Aorta (tissue), 5 donors: ENCODE measurements around the gene TIGD4. TPM values are rescaled to one million over a fixed set of nuclear protein-coding genes. Genes with fewer than 3 reads are reported as not detected.

ENCODE experiments used
- ATAC-seq: fragments of 200-7000 bp; cut with Tn5 transposase; one replicate; pipeline ENCODE4 v1.9.1; 2022; ENCODE audit warnings: moderate library complexity; ENCODE audit not compliant: low FRiP score
- DNase-seq, 2 donors: peaks; one replicate each; pipeline ENCODE4 v3.0.0-alpha.2; 2020
- H3K27ac ChIP-seq, 2 donors: one replicate each; pipeline ENCODE4 v1.5.1; 2013; ENCODE audit warnings: low read length in 2 of 2, mild to moderate bottlenecking in 2 of 2, moderate library complexity in 2 of 2, control low read depth in 1 of 2, inconsistent platforms in 1 of 2, low read depth in 1 of 2
- H3K27me3 ChIP-seq, 2 donors: one replicate each; pipeline ENCODE4 v1.6.1; 2013; ENCODE audit warnings: control low read depth in 1 of 2, low read length in 1 of 2, mild to moderate bottlenecking in 1 of 2, moderate library complexity in 1 of 2; ENCODE audit not compliant: insufficient read depth in 2 of 2, control insufficient read depth in 1 of 2
- H3K36me3 ChIP-seq, 2 donors: one replicate each; pipeline ENCODE4 v1.6.1; 2013; ENCODE audit warnings: control low read depth in 1 of 2, low read length in 1 of 2, mild to moderate bottlenecking in 1 of 2; ENCODE audit not compliant: insufficient read depth in 2 of 2, control insufficient read depth in 1 of 2
- H3K4me1 ChIP-seq, 2 donors: one replicate each; pipeline ENCODE4 v1.6.1; 2013; ENCODE audit warnings: low read length in 2 of 2, control low read depth in 1 of 2, mild to moderate bottlenecking in 1 of 2, moderate library complexity in 1 of 2; ENCODE audit not compliant: insufficient read depth in 2 of 2, control insufficient read depth in 1 of 2
- H3K4me3 ChIP-seq, 2 donors: one replicate each; pipeline ENCODE4 v1.5.1; 2013; ENCODE audit warnings: low read length in 2 of 2, control low read depth in 1 of 2, mild to moderate bottlenecking in 1 of 2
- H3K9me3 ChIP-seq: one replicate; pipeline ENCODE4 v1.6.1; 2013; ENCODE audit warnings: mild to moderate bottlenecking, low read length; ENCODE audit not compliant: control insufficient read depth
- WGBS, 2 donors: extraction: QIAGEN DNeasy Blood & Tissue Kit; methylation state at CpG; one replicate each; pipeline ENCODE4 v1.1.7; 2013; 5-methylcytosine and 5-hydroxymethylcytosine counted together
- intact Hi-C, 2 donors: fragments of 100-400 bp; cut with DNase I; formaldehyde crosslinking; loops; one replicate each; pipeline versions ENCODE4 v1.14.2 to v1.15.0; 2022
- polyA plus RNA-seq, 2 donors: library from polyadenylated mRNA; stranded (reverse); fragments of 200-250 nt; gene quantifications; one replicate each; pipeline ENCODE4 v1.2.3, GENCODE V29; 2013
- total RNA-seq, 2 donors: library from RNA; stranded (reverse); fragmentation: NEBNext Ultra II Directional; extraction: Animal tissue kit (Norgen Biotek cat#: 25700); gene quantifications; one replicate each; pipeline ENCODE4 v1.2.1, GENCODE V29; 2021
- donor health status: healthy with polysubstance abuse.
- donor health status: Bipolar disorder and iron deficiency.
- donor health status: DM: no; HTN: no; CAD: no.
- donor health status: DM: no; HTN: no; CAD: no.
- donor health status: DM: yes; HTN: yes; CAD: no.

The TIGD4 gene
- total and polyA plus RNA-seq, 4 donors, result 0.30 to 0.32 TPM; not detected in 2

DNA sequence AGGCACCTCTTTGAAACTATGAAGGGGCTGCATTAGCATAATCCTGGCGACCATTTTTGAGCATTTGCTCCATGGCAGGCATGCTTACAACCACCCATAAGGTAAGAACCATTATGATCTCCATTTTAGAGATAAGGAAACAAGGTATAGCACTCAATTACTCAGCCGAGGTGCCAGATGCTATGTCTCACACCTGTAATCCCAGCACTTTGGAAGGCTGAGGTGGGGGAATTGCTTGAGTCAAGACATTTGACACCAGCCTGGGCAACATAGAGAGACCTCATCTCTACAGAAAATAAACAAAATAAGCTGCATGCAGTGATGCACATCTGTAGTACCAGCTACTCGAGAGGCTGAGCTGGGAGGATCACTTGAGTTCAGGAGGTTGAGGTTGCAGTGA lies 43.6 kb downstream of the TIGD4 start:
- no peak for ATAC-seq
- Histone ChIP-seq H3K9me3 (no peaks in the 10 kb centered on the region), H3K36me3 (no peaks in the 10 kb centered on the region), H3K27ac (no peak overlapping the region), H3K4me1 (no peaks in the 10 kb centered on the region), H3K4me3 (no peak overlapping the region), H3K27me3 (no peaks in the 10 kb centered on the region)
- WGBS, 2 donors, result 47 to 61% methylated on average over 3 of the region's 3 CpGs
- intact Hi-C loops, result no loop called here
- no peak for DNase-seq

- ATAC-seq, result no peak
Observed at GRCh38 chr4:152735396-152735859, 44.1 kb downstream of the TIGD4 start.

DNA sequence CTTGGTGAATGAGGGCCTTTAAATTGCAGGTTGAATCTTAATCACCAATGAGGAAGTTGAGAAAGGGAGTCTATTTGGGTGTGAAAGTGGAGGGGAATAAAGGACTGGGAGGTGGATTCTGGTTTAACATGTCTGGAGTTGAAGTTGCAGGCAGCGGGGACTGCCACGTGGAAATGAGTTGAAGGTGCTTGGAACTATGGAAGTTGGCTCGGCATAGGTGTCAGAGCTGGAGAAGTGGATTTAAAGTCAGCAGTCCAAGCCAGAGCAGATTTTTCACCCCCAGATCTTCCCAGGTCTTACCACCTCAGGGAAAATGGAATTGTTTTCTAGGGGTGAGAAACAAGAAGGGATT lies 44.9 kb downstream of the TIGD4 start:
- intact Hi-C loops, result no loop called here
- DNase-seq, result no peak
- H3K27ac ChIP-seq, result no peak overlapping the region
- no peak for ATAC-seq
- no peak overlapping the region for H3K4me3 ChIP-seq
- H3K36me3 ChIP-seq, result no peaks in the 10 kb centered on the region
- H3K4me1 ChIP-seq, result no peaks in the 10 kb centered on the region
- 69 to 74% methylated on average over 3 of the region's 3 CpGs for WGBS, 2 donors
- H3K9me3 ChIP-seq, result no peaks in the 10 kb centered on the region
- no peaks in the 10 kb centered on the region for H3K27me3 ChIP-seq

More at GRCh38 chr4:152735396-152735859, 44.1 kb downstream of the TIGD4 start:
- DNase-seq, result no peak
- Histone ChIP-seq H3K4me3 (no peak overlapping the region), H3K9me3 (no peaks in the 10 kb centered on the region), H3K4me1 (no peaks in the 10 kb centered on the region), H3K27ac (no peak overlapping the region), H3K36me3 (no peaks in the 10 kb centered on the region), H3K27me3 (no peaks in the 10 kb centered on the region)
- intact Hi-C loops, result no loop called here
- 27 to 31% methylated on average over 2 of the region's 2 CpGs for WGBS, 2 donors

DNA sequence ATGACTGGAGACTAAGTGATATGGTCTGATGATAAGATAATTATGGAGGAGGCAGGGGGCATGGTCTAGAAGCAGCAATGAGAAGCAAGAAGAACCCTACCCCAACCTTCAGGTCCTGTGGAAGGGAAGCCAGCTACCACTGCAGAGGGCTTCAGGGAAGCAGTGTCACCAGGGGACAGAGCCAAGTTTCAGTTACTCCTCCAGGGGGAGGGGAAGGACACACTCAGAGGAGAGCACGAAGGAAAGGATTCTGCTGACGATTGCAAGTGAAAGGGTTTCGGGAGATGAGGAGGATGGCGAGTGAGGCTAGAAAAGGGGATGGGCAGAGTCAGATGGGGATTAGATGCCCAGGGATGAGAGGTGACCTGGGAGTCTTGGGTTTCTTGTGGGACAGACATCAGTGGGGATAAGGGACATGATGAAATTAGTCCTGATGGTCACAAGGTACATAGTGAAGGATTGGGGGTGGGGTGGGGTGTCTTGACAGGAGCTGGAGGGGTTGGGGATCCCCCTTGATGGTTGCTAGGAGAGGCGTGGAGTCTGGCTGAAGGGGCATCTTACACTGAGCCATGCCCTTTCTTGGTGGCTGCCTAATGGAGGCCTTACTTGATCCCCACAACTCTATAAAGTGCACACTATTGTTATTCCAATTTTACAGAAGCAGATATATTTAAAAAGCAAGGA lies 45.4 kb downstream of the TIGD4 start:
- Histone ChIP-seq H3K4me1 (no peaks in the 10 kb centered on the region), H3K9me3 (no peaks in the 10 kb centered on the region), H3K27me3 (no peaks in the 10 kb centered on the region), H3K27ac (no peak overlapping the region), H3K4me3 (no peak overlapping the region), H3K36me3 (no peaks in the 10 kb centered on the region)
- ATAC-seq, result no peak
- no peak for DNase-seq
- 69 to 71% methylated on average over 5 of the region's 5 CpGs for WGBS, 2 donors
- intact Hi-C loops, result no loop called here

DNA sequence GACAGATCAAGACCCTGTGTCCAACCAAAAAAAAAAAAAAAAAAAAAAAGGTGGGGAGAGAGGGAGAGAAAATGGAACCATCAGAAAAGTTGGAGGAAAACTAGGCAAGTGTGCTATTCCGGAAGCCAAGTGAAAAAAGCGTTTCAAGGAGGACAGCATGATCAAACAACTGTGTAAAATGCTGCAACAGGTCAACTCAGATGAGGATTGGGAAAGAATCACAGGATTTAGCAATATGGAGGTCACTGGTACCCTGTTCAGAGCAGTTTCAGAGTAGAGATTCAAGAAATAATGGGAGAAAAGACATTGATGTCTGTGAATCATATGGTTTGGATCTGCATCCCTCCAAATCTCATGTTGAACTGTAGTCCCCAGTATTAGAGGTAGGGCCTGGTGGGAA lies 47.5 kb downstream of the TIGD4 start:
- Histone ChIP-seq H3K9me3 (no peaks in the 10 kb centered on the region), H3K4me1 (no peaks in the 10 kb centered on the region), H3K36me3 (no peaks in the 10 kb centered on the region), H3K27ac (no peak overlapping the region), H3K4me3 (no peak overlapping the region), H3K27me3 (no peaks in the 10 kb centered on the region)
- 93 to 98% methylated on average over 2 of the region's 2 CpGs for WGBS, 2 donors
- ATAC-seq (no peak), DNase-seq (no peak)
- intact Hi-C loops, result no loop called here

- ATAC-seq, result no peak
Observed at GRCh38 chr4:152729466-152729865, 50.1 kb downstream of the TIGD4 start.

DNA sequence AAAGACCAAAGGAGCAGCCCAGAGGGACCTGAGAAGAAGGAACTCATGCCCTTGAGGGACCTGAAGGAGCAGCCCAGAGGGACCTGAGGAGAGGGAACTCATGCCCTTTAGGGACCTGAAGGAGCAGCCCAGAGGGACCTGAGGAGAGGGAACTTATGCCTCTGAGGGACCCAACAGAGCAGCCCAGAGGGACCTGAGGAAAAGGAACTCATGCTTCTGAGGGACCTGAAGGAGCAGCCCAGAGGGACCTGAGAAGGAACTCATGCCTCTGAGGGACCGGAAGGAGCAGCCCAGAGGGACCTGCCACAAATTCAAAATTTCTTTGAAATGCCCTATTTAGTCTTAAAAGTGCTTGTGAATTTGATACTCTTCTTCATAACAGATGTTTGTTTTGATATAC lies 51.2 kb downstream of the TIGD4 start:
- Histone ChIP-seq H3K27ac (no peak overlapping the region), H3K27me3 (no peaks in the 10 kb centered on the region), H3K4me3 (no peak overlapping the region), H3K4me1 (no peaks in the 10 kb centered on the region), H3K36me3 (no peaks in the 10 kb centered on the region), H3K9me3 (no peaks in the 10 kb centered on the region)
- ATAC-seq (no peak), DNase-seq (no peak)
- 75 to 77% methylated on average over 1 of the region's 1 CpG for WGBS, 2 donors
- intact Hi-C loops, result no loop called here

More at GRCh38 chr4:152729466-152729865, 50.1 kb downstream of the TIGD4 start:
- Histone ChIP-seq H3K4me3 (no peak overlapping the region), H3K4me1 (no peaks in the 10 kb centered on the region), H3K27me3 (no peaks in the 10 kb centered on the region), H3K9me3 (no peaks in the 10 kb centered on the region), H3K36me3 (no peaks in the 10 kb centered on the region), H3K27ac (no peak overlapping the region)
- intact Hi-C loops, result no loop called here
- DNase-seq, result no peak
- 29 to 34% methylated on average over 2 of the region's 2 CpGs for WGBS, 2 donors

DNA sequence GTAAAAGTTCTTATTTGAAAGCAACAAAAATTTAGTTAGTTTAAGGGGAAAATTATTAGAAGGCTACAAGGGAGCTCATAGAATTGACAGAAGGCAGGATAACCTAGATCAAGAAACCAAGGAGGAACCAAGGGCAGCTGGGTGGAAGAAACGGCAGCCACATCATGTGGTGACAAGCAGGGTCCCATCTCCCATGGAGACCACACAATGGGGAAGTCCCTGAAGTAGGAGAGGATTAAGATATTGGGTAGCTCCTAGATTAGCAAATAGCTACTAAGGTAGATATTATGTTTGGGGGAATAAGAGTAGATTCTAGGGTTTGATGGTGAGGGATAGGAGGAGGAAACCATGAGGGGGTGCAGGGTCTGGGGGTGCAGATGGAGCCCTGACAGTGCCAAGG lies 51.7 kb downstream of the TIGD4 start:
- Histone ChIP-seq H3K4me3 (no peak overlapping the region), H3K4me1 (no peaks in the 10 kb centered on the region), H3K9me3 (no peaks in the 10 kb centered on the region), H3K36me3 (no peaks in the 10 kb centered on the region), H3K27me3 (no peaks in the 10 kb centered on the region), H3K27ac (no peak overlapping the region)
- intact Hi-C loops, result no loop called here
- DNase-seq, result no peak
- ATAC-seq, result no peak
- WGBS, 2 donors, result 50 to 64% methylated on average over 1 of the region's 1 CpG

- intact Hi-C loops, result no loop called here
- Histone ChIP-seq H3K4me3 (no peak overlapping the region), H3K36me3 (no peaks in the 10 kb centered on the region), H3K4me1 (no peaks in the 10 kb centered on the region), H3K9me3 (no peaks in the 10 kb centered on the region), H3K27ac (no peak overlapping the region), H3K27me3 (no peaks in the 10 kb centered on the region)
- ATAC-seq, result no peak
- 71% methylated on average over 5 of the region's 5 CpGs for WGBS, 2 donors
- no peak for DNase-seq
Observed at GRCh38 chr4:152724494-152724893, 55.0 kb downstream of the TIGD4 start.
